ENCODE measurements around the gene FTO.

Gene FTO

GRCh38 chr16:54145881-54146280, 441.9 kb downstream of the FTO start:
- TF ChIP-seq ZFX (IDR thresholded peaks at IDR 0.05; ENCODE audit: borderline replicate concordance) (no peak), CTCF (IDR thresholded peaks at IDR 0.05) (no peak)
- H3K27ac ChIP-seq: no peak overlapping the region

- TF ChIP-seq CTCF (IDR thresholded peaks at IDR 0.05) (no peak), ZFX (IDR thresholded peaks at IDR 0.05; ENCODE audit: borderline replicate concordance) (no peak)
- H3K27ac ChIP-seq: no peak overlapping the region
Measured at GRCh38 chr16:54148974-54149373, 445.0 kb downstream of the FTO start.

GRCh38 chr16:54150861-54151260, 446.9 kb downstream of the FTO start:
- TF ChIP-seq CTCF (IDR thresholded peaks at IDR 0.05): no peak
- no peak for TF ChIP-seq ZFX (IDR thresholded peaks at IDR 0.05; ENCODE audit: borderline replicate concordance)
- H3K27ac ChIP-seq: no peak overlapping the region

GRCh38 chr16:54152362-54153239, 448.6 kb downstream of the FTO start:
- no peak for TF ChIP-seq CTCF (IDR thresholded peaks at IDR 0.05)
- no peak for TF ChIP-seq ZFX (IDR thresholded peaks at IDR 0.05; ENCODE audit: borderline replicate concordance)
- no peak overlapping the region for H3K27ac ChIP-seq

GRCh38 chr16:54153240-54153934, 449.4 kb downstream of the FTO start:
- no peak overlapping the region for H3K27ac ChIP-seq
- TF ChIP-seq ZFX (IDR thresholded peaks at IDR 0.05; ENCODE audit: borderline replicate concordance) (no peak), CTCF (IDR thresholded peaks at IDR 0.05) (no peak)

- TF ChIP-seq ZFX (IDR thresholded peaks at IDR 0.05; ENCODE audit: borderline replicate concordance): no peak
- no peak for TF ChIP-seq CTCF (IDR thresholded peaks at IDR 0.05)
- no peak overlapping the region for H3K27ac ChIP-seq
Measured at GRCh38 chr16:54156349-54156748, 452.4 kb downstream of the FTO start.

GRCh38 chr16:54158986-54159385, 455.0 kb downstream of the FTO start:
- H3K27ac ChIP-seq: no peak overlapping the region
- TF ChIP-seq CTCF (IDR thresholded peaks at IDR 0.05) (no peak), ZFX (IDR thresholded peaks at IDR 0.05; ENCODE audit: borderline replicate concordance) (no peak)
